Parathyroid adenoma (tissue), 2 donors: Measurements from ENCODE around the gene PTPRA.

Experiments used
- H2AFZ ChIP-seq: fragments of 300-600 bp; sonication (generic); one replicate; pipeline ENCODE4 v1.7.0; 2017; ENCODE audit warnings: antibody characterized with exemption, mild to moderate bottlenecking
- H3K27ac ChIP-seq: fragments of 300-600 bp; sonication (generic); one replicate; pipeline ENCODE4 v1.7.0; 2017
- H3K27me3 ChIP-seq: fragments of 300-600 bp; sonication (generic); one replicate; pipeline ENCODE4 v1.7.0; 2017; ENCODE audit warnings: low read length; ENCODE audit not compliant: control insufficient read depth, insufficient read depth
- H3K36me3 ChIP-seq: fragments of 300-600 bp; sonication (generic); one replicate; pipeline ENCODE4 v1.7.0; 2017; ENCODE audit warnings: low read length; ENCODE audit not compliant: control insufficient read depth, insufficient read depth
- H3K4me1 ChIP-seq: fragments of 300-600 bp; sonication (generic); one replicate; pipeline ENCODE4 v1.7.0; 2017; ENCODE audit warnings: control low read depth
- H3K4me2 ChIP-seq: fragments of 300-600 bp; sonication (generic); one replicate; pipeline ENCODE4 v1.7.0; 2017; ENCODE audit warnings: low read length
- H3K4me3 ChIP-seq: fragments of 300-600 bp; sonication (generic); one replicate; pipeline ENCODE4 v1.7.0; 2017; ENCODE audit warnings: low read depth, low read length
- H3K79me2 ChIP-seq: fragments of 300-600 bp; sonication (generic); one replicate; pipeline ENCODE4 v1.7.0; 2017; ENCODE audit warnings: control low read depth
- H3K9ac ChIP-seq: fragments of 300-600 bp; sonication (generic); one replicate; pipeline ENCODE4 v1.7.0; 2017; ENCODE audit warnings: mild to moderate bottlenecking
- H3K9me3 ChIP-seq: fragments of 300-600 bp; sonication (generic); one replicate; pipeline ENCODE4 v1.7.0; 2017; ENCODE audit warnings: low read length; ENCODE audit not compliant: control insufficient read depth
- TF ChIP-seq, protein P1 (sequence below): fragments of 300-600 bp; sonication (generic); IDR thresholded peaks from one replicate; pipeline ENCODE4 v1.7.0; 2017; ENCODE audit warnings: antibody characterized with exemption, mild to moderate bottlenecking
- donor health status: primary hyperparathyroidism.

PTPRA gene

DNA sequence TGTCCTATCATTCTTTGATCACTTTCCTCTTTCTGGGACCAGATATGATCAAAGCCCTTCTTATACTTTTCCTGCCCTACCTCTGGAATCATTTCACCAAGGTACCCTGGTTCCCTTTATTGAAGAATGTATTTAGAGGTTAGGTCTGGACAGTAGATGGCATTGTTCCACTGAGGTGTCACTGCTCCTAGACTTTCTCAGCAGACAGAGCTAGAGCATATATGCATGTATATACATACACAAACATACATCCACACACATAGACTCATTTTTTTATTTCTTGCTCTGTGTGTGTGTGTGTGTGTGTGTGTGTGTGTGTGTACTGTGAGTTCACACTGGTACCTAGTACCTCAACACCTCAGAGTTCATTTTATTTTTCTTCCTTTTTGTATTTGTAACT lies 40.9 kb downstream of the PTPRA start:
- TF ChIP-seq, protein P1, sequence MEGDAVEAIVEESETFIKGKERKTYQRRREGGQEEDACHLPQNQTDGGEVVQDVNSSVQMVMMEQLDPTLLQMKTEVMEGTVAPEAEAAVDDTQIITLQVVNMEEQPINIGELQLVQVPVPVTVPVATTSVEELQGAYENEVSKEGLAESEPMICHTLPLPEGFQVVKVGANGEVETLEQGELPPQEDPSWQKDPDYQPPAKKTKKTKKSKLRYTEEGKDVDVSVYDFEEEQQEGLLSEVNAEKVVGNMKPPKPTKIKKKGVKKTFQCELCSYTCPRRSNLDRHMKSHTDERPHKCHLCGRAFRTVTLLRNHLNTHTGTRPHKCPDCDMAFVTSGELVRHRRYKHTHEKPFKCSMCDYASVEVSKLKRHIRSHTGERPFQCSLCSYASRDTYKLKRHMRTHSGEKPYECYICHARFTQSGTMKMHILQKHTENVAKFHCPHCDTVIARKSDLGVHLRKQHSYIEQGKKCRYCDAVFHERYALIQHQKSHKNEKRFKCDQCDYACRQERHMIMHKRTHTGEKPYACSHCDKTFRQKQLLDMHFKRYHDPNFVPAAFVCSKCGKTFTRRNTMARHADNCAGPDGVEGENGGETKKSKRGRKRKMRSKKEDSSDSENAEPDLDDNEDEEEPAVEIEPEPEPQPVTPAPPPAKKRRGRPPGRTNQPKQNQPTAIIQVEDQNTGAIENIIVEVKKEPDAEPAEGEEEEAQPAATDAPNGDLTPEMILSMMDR, result no peak
- Histone ChIP-seq H3K4me1 (no peaks in the 10 kb centered on the region), H3K4me2 (no peak overlapping the region)

DNA sequence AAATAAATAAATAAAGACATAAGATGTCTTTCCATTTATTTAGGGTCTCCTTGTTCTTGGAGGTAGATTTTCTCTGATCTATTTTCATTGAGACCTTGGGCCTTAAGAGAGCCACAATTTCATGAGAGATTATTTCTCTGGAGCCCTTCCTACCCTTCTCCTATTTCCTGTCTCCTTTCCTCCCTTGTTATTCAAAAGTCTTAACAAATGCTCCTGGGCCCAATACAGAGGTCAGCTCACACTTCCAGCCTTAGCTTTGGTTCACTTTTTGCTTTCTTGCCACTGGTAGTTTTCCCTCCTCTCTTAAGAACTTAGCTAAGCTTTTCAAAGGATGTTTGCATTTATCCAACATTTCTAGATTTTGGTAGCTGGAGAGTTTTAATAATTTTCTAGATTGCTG lies 44.0 kb downstream of the PTPRA start:
- no peaks in the 10 kb centered on the region for H3K27me3 ChIP-seq

More for the DNA sequence above, 40.9 kb downstream of the PTPRA start:
- H3K27me3 ChIP-seq, result no peaks in the 10 kb centered on the region
- no peak overlapping the region for H3K9ac ChIP-seq
- H3K79me2 ChIP-seq, result peaks cover 26% of the 10 kb centered on the region
- no peaks in the 10 kb centered on the region for H3K36me3 ChIP-seq
- no peak overlapping the region for H3K4me3 ChIP-seq
- H3K27ac ChIP-seq, result no peak overlapping the region
- H2AFZ ChIP-seq, result no peak overlapping the region
- no peaks in the 10 kb centered on the region for H3K9me3 ChIP-seq

DNA sequence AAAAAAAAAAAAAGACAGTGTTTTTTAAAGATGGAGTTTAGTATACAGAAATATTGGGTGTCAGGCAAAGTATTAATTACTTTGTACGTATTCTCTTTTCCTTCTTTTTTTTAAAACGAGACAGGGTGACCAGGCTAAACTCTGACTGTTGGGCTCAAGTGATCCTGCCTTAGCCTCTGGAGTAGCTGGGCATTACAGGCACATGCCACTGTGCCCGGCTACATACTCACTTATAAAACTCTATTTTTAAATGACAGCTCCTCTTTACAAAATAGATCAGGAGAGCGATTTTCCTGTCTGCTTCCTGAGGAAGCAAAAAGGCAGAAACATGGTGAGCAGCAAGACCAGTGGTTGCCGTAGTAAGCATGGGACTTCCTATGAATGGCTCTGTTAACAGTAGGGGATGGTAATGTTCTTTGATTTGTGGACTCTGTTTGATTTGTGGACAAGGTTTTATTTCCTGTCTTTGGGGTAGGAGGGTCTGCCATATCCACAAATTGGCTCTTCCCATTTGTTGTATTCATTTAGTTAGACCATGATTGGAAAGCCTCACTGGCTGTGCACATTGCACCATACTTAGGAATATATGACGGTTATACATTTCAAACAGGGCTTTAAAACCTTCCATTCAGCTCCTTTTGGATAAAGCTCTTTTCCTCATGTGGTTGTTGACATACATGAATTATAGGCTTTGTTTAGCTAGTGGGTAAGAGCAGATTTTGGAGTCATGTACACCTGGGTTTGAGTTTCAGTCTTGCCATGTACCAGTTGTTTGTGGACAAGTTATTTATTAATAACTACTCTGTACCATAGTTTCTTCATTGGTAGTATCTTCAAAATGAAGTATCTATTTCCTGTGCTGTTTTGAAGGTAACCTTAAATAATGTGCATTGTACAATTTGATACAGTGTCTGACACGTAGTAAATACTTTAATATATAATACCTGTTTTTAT lies 45.1 kb downstream of the PTPRA start:
- H3K79me2 ChIP-seq, result peaks cover 28% of the 10 kb centered on the region
- TF ChIP-seq, protein P1, result no peak
- H3K27ac ChIP-seq, result no peak overlapping the region
- H2AFZ ChIP-seq, result no peak overlapping the region
- H3K9ac ChIP-seq, result no peak overlapping the region
- no peaks in the 10 kb centered on the region for H3K9me3 ChIP-seq
- H3K4me2 ChIP-seq, result no peak overlapping the region
- no peaks in the 10 kb centered on the region for H3K4me1 ChIP-seq
- no peak overlapping the region for H3K4me3 ChIP-seq
- H3K27me3 ChIP-seq, result no peaks in the 10 kb centered on the region
- no peaks in the 10 kb centered on the region for H3K36me3 ChIP-seq

More for the DNA sequence above, 44.0 kb downstream of the PTPRA start:
- H3K9ac ChIP-seq, result no peak overlapping the region
- H3K9me3 ChIP-seq, result no peaks in the 10 kb centered on the region
- TF ChIP-seq, protein P1, result no peak
- no peaks in the 10 kb centered on the region for H3K36me3 ChIP-seq
- peaks cover 30% of the 10 kb centered on the region for H3K79me2 ChIP-seq
- H3K4me2 ChIP-seq, result no peak overlapping the region
- H3K27ac ChIP-seq, result no peak overlapping the region
- H3K4me3 ChIP-seq, result no peak overlapping the region
- no peaks in the 10 kb centered on the region for H3K4me1 ChIP-seq
- no peak overlapping the region for H2AFZ ChIP-seq

DNA sequence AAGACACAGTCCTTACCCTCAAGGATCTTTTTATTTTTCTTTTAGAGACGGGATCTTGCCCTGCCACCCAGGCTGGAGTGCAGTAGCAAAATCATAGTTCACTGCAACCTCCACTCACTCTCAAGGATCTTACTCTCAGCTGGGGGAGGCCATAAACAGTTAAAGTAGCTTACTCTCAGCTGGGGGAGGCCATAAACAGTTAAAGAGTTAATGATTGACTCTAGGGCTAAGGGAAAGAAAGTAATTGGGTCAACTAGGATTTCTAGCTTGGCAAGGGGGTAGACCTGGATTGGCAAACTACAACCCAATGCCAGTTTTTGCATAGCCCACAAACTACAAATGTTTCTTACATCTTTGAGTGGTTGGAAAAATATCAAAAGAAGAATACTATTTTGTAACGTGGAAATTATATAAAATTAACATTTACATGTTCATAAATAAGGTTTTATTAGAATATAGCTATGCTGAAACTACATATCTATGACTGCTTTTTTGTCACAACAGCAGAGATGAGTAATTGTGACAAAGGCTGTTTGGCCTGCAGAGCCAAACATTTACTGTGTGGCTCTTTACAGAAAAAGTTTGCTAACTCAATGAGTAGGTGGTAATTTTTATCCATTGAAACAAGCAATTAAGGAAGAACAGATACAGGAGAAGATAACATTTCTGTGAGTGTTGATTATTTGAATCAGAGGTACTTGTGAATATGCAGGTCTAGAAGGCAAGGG lies 46.4 kb downstream of the PTPRA start:
- Histone ChIP-seq H3K9me3 (no peaks in the 10 kb centered on the region), H3K27ac (no peak overlapping the region), H3K4me3 (no peak overlapping the region), H3K4me2 (no peak overlapping the region), H3K36me3 (no peaks in the 10 kb centered on the region), H3K27me3 (no peaks in the 10 kb centered on the region), H3K4me1 (no peaks in the 10 kb centered on the region), H3K79me2 (peaks cover 25% of the 10 kb centered on the region), H2AFZ (no peak overlapping the region), H3K9ac (no peak overlapping the region)
- TF ChIP-seq, protein P1, result no peak
